Right renal pelvis (tissue), 4 donors: ENCODE measurements around the gene TIMM44. TPM values are rescaled to one million over a fixed set of nuclear protein-coding genes. Genes with fewer than 3 reads are reported as not detected.

Source experiments
- DNase-seq, 4 donors: peaks; one replicate each; pipeline ENCODE4 v3.0.0-alpha.2; 2013; ENCODE audit warnings: low read depth in 4 of 4, low spot score in 3 of 4, missing footprints in 1 of 4
- polyA plus RNA-seq, 4 donors: library from polyadenylated mRNA; unstranded; fragments of 120-200 nt; gene quantifications; one replicate each; pipeline ENCODE4 v1.2.1, GENCODE V29; 2013; ENCODE audit not compliant: insufficient read length in 4 of 4

Gene TIMM44
- polyA plus RNA-seq, 4 donors = 36.2 to 50.2 (median 37.9) TPM

DNA sequence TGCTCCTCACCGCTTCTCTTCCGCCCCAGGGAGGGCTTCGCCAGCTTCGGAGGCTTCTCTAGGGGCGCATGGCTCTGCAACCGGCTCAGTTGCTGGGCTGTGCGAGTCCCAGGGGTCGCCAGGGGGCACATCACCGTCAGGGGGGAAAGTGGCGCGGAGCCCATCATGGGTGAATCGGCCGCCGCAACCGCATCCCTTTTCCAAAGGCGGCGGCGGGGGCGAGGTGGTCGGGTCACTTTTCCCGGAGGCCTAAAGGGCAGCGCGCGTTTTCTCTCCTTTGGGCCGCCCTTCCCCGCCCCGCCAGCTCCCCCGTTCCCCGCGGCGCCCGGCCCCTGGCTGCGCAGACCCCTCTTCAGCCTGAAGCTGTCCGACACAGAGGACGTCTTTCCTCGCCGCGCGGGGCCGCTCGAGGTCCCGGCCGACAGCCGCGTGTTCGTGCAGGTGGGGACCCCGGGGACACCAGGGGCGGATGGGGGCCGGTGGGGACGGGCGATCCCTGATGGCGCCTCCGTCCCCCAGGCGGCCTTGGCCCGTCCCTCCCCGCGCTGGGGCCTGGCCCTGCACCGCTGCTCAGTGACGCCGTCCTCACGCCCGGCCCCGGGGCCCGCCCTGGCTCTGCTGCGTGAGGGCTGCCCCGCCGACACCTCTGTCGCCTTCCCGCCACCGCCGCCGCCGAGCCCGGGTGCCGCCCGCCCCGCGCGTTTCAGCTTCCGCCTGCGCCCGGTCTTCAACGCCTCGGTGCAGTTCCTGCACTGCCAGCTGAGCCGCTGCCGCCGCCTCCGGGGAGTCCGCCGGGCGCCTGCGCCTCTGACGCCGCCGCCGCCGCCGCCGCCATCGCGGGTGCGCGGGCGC, 27.1 kb downstream of the TIMM44 start:
- DNase-seq = no peak

DNA sequence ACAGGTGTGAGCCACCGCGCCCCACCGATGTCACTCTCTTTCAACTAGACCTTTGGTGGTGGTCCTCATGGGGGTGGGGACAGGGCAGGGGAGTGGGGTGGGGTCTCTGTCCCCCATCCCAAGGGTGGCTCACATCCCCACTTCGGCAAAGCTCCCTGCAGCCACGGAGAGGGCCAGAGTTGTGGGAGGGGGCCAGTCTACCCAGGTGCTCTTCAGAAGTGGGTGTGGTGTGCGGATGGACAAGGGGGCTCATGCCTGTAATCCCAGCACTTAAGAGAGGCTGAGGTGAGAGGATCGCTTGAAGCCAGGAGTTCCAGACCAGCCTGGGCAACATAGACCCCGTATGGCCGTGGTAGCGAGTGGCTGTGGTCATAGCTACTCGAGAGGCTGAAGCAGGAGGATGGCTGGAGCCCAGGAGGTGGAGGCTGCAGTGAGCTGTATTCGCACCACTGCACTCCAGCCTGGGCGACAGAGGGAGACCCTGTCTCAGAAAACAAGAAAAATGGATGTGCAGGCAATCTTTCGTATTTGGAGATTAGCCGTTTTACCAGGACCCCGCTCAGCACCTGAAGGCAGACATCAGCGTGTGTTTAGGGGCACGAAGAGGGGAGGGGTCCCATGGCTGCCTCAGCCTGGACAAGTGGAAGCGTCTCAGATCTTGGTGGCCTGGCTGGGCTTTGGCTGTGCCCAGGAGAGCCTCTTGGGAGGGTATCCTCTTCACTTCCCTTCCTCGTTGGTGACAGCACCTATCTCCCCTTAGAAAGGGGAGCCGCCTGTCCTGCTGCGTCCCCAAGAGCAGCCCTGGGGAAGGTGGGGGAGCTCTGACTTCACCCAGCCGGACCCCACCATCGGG, 28.0 kb downstream of the TIMM44 start:
- DNase-seq = no peak

DNA sequence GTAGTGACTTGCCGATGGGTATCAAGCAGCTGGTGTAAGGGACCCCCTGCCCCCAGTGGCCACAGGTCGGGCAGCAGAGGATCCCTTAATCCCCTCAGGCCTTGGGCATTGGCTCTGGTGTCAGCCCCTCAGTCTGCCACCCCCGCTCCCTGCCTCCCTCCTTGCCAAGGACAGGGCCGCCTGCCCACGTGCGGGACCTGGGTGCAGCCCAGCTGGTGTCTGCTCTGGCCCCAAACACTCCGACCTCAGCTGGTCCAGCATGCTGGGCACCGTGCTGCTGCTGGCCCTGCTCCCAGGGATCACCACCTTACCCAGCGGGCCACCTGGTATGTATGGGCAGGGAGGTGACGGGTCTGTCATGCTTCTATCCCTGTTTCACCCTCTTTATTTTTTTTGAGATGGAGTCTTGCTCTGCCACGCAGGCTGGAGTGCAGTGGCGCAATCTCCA, 28.8 kb downstream of the TIMM44 start, which contains the start of gene TGFBR3L:
Gene TGFBR3L (plus strand): TSS at position 233 of the 448 bp plus-strand sequence.
- no peak for DNase-seq

DNA sequence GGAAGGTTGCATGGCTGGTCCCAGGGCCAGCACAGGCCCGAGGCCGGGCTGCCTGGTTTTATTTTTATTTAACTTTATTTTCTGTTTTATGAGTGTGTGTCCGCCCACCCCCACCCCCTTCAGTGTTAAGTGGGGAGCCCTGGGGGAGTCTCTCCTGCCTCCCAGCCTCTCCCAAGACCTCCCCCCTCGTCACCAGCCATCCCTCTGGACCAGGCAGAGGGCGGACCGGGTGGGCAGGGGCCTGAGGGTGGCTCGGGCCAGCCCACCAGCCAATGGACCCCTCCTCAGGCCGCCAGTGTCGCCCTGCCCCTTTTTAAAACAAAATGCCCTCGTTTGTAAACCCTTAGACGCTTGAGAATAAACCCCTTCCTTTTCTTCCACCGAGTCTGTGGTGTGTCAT, 29.4 kb downstream of the TIMM44 start:
- DNase-seq = no peak

DNA sequence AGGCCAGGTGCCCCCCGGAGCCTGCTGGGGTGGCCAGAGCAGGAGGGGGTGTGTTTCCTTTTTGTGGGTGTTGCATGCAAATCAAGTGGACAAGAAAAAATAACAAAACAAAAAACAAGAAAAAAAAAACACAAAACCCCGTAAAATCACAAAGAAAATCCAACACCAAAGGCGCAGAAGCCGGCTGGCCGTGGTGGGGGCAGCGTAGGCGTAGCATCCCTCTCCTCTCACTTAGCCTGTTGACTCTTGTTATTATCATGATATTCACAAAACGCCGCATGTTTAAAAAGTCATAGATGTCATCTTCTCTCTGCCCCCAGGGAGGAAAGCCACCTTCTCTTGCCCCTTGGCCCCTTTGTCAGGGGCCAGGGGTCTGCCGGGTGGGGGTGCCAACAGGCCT, 29.8 kb downstream of the TIMM44 start:
- no peak for DNase-seq

DNA sequence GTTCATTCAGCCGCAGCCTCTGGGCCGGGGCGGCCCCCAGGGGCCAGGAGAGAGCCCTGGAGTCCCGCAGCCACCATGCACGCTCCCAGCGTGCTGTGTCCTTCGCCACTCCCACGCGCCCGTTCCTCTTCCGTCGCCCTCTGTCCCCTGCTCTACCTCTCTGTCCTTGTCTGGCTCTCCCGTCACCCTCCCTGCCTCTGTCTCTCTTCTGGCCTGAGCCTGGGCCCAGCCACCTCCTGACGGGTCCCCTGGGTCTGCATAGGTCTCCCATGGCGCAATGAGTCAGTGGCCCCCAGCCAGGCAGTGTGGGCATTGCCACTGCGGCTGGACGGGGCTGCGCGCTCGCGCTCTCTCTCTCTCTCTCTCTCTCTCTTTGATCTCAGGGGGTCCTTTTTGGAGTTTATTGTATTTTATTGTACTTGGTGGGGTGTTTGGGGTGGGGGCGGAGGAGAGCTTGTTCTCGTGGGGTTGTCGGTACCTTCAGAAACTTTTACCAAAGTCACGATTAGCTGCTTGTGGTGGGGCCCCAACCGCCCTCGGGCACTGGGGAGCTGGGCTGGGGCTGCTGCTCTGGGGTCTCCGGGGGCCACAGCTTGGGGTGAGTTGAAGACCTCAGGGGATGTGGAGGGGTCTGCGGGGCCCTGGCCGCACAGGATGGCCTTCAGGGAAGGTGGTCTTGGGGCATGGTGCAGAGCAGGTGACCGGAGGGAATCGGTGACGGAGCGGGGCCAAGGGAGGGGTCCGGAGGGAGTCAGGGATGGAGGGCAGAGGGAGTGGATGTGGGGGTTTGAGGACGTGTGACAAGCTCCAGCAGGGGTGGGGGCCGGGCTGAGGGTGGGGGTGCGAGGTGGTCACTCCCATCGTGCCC, 30.5 kb downstream of the TIMM44 start:
- DNase-seq = no peak

DNA sequence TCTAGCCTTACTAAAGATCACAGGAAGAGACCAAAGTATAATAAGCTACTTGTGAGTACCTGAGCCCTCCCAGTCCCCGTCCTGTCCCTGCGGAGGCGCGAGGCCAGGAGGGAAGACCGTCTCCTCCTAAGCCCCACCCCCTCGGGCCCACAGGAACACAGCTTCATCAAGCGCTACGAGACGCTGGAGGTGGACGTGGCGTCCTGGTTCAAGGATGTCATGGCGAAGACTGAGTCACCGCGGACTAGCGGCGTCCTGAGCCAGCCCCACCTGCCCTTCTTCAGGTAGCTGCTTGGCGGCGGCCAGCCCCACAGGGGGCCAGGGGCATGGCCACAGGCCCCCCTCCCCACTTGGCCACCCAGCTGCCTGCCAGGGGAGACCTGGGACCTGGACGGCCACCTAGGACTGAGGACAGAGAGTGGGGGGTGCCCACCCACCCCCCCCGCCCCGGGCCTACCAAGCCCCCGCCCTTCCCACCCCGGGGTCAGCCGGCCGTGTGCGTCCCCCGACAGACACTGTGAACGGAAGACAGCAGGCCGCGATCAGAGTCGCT, 31.2 kb downstream of the TIMM44 start:
- no peak for DNase-seq

DNA sequence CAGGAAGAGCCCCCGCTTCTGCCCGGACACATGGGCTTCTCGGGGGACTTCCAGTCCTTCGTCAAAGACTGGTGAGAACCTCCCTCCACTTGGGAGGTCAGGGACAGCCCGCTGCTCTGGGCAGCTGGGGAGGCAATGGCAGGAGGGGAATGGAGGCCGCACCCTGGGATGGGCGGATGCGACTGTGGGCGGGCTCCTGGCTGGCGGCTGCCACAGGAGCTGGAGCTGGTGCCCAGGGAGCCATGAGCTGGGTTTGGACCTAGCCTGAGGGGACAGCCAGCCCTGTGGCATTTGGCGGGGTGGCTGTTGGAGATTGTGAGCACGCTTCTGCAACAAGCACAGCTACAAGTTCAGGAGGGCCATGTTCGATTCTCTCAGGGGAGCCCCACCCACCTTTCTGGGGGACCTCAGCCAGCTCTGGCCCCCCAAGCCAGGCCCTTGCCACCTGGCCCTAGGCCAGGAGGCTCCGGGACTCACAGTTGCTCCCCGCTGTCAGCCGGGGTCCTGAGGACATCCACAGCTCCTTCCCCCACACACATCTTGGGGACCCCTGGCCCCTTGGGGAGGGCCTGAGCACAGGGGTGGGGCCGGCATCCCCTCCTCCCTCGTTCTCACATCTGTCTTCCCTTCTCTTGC, 31.8 kb downstream of the TIMM44 start:
- DNase-seq = no peak

DNA sequence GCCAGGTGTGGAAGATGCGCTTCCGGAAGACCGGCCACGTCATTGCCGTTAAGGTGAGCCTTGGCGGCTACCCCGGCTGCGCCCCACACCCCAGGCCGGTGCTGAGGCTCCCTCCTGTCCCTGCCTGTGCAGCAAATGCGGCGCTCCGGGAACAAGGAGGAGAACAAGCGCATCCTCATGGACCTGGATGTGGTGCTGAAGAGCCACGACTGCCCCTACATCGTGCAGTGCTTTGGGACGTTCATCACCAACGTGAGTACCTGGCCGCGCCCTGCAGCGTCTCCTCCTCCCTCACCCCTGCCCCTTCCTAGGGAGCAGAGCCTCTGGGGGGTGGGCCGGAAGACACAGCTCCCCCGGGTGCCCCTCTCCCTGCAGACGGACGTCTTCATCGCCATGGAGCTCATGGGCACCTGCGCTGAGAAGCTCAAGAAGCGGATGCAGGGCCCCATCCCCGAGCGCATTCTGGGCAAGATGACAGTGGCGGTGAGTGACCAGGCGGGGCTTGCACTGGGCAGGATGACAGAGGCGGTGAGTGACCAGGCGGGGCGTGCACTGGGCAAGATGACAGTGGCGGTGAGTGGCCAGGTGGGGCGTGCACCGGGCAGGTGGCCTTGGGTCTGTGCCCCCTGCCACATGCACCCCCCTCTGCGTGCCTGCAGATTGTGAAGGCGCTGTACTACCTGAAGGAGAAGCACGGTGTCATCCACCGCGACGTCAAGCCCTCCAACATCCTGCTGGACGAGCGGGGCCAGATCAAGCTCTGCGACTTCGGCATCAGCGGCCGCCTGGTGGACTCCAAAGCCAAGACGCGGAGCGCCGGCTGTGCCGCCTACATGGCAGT, 32.9 kb downstream of the TIMM44 start:
- no peak for DNase-seq

DNA sequence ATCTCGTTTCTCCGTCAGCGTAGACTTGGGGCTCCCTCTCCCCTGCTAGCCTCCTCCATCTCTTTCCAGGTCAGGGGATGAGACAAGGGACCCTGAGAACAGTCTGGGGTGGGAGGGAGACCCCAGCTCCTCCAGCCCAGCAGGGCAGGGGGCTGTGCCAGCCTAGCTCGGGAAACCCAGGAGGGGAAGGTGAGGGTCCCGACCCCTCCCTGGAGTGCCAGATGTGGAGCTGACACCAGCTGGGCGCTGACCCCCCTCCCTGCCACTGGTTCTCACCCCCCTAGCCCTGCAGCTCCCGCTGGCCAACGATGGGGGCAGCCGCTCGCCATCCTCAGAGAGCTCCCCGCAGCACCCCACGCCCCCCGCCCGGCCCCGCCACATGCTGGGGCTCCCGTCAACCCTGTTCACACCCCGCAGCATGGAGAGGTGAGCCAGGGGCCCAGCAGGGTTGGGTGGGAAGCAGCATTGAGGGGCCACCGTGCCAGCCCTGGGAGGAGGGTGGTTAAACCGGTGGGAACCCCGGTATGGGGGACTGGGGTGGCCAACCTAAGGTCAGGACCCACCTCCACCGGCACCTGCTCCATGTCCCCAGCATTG, 33.9 kb downstream of the TIMM44 start:
- no peak for DNase-seq

DNA sequence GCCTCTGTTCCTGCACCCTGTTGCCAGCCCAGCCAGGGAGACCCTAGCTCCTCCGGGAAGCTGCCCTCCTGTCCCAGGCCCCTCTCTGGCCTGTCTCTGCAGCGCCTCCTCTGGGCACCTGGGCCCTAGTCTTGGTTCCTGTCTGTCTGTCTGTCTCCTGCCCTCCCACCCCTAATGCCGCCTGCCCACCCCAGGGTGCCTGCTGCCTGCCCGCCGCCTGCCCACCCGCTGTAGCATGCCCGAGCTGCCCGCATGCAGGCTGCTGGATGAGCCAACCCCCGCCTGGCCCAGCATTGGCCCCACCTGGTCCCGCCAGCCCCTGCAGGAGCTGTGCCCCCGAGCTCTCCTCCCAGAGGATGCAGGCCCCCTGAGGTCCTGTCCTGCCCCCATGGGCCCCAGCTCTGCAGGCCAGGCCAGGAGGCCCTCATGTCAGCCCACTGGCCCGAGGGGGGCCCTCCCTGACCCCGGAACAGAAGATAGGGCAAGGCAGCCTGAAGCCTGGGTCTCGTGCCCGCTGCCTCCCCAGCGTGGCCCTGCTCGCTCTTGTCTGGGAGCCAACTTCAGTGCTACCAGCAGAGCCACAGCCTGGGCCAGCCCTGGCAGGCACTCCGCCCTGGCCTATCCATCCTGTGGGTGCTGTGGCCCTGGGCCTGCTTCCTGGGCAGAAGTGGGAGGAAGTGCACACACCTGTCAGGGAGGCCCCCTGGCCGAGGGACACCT, 34.6 kb downstream of the TIMM44 start:
- no peak for DNase-seq

DNA sequence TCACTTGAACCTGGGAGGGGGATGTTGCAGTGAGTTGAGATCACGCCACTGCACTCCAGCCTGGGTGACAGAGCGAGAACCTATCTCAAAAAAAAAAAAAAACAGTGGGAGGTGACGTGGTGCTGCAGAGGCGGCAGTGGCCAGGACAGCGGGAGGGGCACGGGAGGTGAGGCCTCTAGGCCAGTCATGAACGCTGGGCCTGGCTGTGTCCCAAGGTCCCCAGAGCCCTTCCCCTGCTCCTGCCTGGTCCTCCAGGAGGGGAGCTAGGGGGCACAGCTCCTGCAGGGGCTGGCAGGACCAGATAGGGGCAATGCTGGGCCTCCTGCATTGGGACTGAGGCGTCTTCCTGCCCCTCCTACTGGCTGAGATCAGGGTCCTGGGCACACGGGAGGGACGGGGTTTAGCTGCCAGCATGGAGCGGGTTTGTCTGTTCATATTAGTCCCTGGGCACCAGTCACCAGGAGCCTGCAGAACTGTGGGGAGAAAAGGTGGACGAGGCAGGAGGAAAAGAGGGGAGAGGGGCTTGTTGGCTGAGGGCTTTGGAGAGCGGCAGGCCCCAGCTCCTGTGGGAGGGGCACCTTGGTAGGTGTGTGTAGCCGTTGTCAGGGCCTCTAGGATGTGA, 35.3 kb downstream of the TIMM44 start:
- no peak for DNase-seq

DNA sequence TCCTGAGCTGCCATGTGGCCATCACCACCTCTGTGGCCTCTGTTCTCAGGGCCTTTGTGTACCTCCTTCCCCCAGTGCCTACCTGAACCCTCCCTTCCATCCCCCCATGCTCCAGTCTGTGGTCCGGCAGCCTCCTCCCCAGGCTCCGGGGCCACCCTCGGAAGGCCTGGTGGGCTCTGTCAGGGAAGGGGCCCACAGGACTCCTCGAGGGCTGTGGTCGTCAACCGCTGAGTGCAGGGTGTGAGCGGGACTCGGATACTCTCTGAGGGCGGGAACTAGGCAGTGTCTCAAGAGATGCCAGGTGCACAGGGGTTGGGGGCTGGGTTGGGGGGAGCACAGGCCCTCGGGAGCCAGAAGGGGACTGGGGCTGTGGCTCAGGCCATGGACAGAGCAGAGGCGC, 35.9 kb downstream of the TIMM44 start:
- DNase-seq = no peak

DNA sequence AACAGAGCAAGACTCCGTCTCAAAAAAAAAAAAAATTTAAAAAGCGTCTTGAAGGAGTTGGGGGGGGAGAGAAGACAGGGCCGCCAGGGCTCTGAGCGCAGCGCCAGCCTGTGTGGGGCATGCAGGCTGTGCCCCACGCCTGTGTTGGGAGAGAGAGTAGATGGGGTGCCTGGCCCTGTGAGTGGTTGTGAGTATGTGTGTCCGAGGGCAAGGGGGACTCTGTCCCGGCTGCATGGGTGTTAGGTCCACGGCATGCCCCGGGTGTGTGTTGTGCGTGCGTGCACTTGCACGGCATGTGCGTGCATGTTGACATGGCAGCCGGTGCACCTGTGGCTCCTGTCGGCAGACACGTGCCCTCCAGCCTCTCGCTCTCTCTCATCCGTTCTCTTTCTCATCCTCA, 36.3 kb downstream of the TIMM44 start:
- DNase-seq = no peak

DNA sequence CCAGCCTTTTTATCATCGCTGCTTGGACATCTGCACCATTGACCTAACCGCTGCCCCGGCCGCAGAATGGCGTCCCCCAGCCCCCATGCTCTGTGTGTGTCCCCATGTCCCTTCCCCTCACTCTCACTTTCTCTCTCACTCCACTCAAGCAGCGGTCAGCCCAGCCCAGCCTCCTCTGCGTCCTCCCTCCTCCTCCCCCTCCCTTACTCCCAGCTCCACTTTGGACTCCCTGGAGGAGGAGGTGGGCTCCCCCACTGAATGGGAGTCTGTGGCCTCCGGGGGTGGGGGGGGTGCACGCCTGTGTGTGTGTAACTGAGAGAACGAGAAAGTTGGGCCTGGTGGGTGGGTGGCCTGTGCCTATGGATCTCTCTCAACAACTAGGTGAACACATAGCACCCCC, 37.6 kb downstream of the TIMM44 start:
- DNase-seq = no peak

DNA sequence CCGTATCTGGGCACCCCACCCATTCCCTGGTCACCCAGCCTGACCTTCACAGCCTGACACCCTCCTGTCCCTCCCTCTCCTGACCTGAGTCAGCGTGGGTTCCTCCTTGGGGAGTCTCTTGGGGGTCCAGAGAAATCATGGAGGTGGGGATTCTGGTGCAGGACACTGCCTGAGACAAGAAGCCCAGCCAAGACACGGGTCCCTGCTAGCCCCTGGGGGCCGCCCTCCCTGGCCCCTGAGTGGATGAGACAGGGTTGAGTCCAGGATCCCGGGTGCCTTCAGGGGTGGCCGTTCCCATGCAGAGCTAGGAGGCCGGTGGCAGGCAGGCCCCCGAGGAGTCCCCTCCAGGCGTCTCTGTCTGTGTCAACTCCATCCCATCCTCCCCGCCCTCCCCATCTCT, 38.2 kb downstream of the TIMM44 start:
- no peak for DNase-seq
